Stimulated activated CD8-positive, alpha-beta memory T cell treated with anti-CD3 and anti-CD28 coated beads, Interleukin-4, amount 100 ng/mL, for 48 hours (primary cell): ENCODE results near the gene NUBP2.

Source experiments
- DNase-seq: peaks from one replicate; pipeline ENCODE4 v3.0.0-alpha.2; 2020

The NUBP2 gene

DNA sequence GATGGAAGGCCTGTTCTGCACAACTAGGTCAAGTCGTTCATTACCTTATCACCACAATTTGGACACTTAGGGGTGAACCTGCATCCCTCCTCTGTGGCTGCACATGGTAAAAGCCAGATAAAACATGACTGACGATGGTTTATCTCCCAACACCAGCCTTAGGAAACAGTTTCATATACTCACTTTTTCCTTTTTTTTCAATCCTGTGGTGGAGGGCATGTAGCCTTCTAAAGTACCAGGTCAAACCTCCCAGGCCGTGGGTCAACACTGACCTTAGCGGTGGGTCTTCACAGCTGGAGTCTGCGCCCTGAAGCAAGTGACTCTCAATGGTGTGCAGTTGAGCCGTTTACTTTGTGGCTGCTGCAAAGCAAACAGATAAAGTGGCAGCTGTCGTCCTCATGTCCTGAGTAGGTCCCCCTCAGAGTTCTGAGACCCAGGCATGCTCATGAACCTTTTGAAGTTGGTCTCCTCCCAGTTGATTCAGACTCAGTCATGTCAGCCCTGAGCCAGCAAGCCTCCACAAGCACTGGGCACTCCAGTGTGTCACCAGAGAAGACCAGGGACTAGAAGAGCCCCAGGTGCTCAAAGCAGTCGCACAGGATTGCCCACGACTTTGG, 50.2 kb downstream of the NUBP2 start:
- no peak for DNase-seq

DNA sequence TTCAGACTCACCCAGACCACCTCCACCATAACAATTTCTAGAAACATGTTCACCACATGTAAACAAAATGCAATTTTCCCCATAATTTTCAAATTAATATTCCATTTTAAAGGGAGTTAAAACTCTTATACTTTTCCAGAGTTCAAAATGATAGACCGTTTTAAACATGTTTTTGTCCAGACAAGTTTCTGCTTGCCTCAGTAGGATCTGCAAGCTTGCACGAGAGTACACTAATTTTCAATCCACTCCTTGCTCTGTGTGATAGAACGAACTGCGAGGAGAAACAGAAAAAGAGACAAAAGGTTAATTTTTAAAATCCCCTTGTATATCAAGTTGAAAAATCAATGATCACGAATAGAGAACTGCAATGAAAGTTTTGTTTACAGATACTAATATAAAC, 51.3 kb downstream of the NUBP2 start:
- DNase-seq = no peak
